Esophagus muscularis mucosa (tissue), 4 donors: ENCODE measurements around the gene CUX1. TPM values are rescaled to one million over a fixed set of nuclear protein-coding genes. Genes with fewer than 3 reads are reported as not detected.

ENCODE experiments used
- DNase-seq: peaks from one replicate; pipeline ENCODE4 v3.0.0-alpha.2; 2017; ENCODE audit errors: extremely low spot score
- H3K27ac ChIP-seq, 4 donors: fragments of 200-600 bp; sonication (generic); replicated peaks in 1 of 4; 1 replicate in 3 of 4; 2 replicates in 1 of 4; pipeline ENCODE4 v1.5.1; 2016 to 2019; ENCODE audit warnings: mild to moderate bottlenecking in 1 of 4
- H3K27me3 ChIP-seq, 4 donors: fragments of 200-600 bp; sonication (generic); one replicate each; pipeline versions ENCODE4 v1.5.1 to v1.6.0; 2016 to 2019
- H3K36me3 ChIP-seq, 4 donors: fragments of 200-600 bp; sonication (generic); one replicate each; pipeline ENCODE4 v1.5.1; 2016 to 2019
- H3K4me1 ChIP-seq, 4 donors: fragments of 200-600 bp; sonication (generic); one replicate each; pipeline ENCODE4 v1.5.1; 2016 to 2019
- H3K4me3 ChIP-seq, 4 donors: fragments of 200-600 bp; sonication (generic); 1 replicate in 2 of 4; 2 replicates in 2 of 4; pipeline ENCODE4 v1.5.1; 2016 to 2019; ENCODE audit warnings: mild to moderate bottlenecking in 4 of 4, moderate library complexity in 1 of 4
- H3K9me3 ChIP-seq, 4 donors: fragments of 200-600 bp; sonication (generic); 1 replicate in 3 of 4; 2 replicates in 1 of 4; pipeline ENCODE4 v1.5.1; 2016 to 2019
- CTCF ChIP-seq, 3 experiments: fragments of 200-600 bp in 2 of 3; fragments of 450-650 bp in 1 of 3; sonication (generic) in 2 of 3; IDR thresholded peaks; one replicate each; pipeline ENCODE4 v1.5.1; 2017 to 2019; ENCODE audit warnings: antibody characterized with exemption in 3 of 3, mild to moderate bottlenecking in 2 of 3, moderate library complexity in 1 of 3
- EP300 ChIP-seq: sonication (generic); formaldehyde crosslinking; IDR thresholded peaks from one replicate; pipeline ENCODE4 v1.6.1; 2017; ENCODE audit warnings: antibody characterized with exemption
- POLR2A ChIP-seq: fragments of 450-650 bp; IDR thresholded peaks from one replicate; pipeline ENCODE4 v1.6.1; 2017; ENCODE audit warnings: antibody characterized with exemption, moderate library complexity, mild to moderate bottlenecking, low read depth
- POLR2AphosphoS5 ChIP-seq, 2 donors: sonication (generic); formaldehyde crosslinking; IDR thresholded peaks; one replicate each; pipeline ENCODE4 v1.6.1; 2017; ENCODE audit warnings: antibody characterized with exemption in 2 of 2
- WGBS: methylation state at CpG from one replicate; pipeline ENCODE4 v1.1.5; 2018; 5-methylcytosine and 5-hydroxymethylcytosine counted together
- intact Hi-C: fragments of 100-400 bp; cut with DNase I; formaldehyde crosslinking; loops from one replicate; pipeline ENCODE4 v1.15.1; 2023
- total RNA-seq, 4 donors: library from RNA; depleted of rRNA; stranded (reverse); fragments of >200 nt; gene quantifications; one replicate each; pipeline versions ENCODE4 v1.1.0 to v1.2.1, GENCODE V29; 2016

Gene CUX1
- total RNA-seq, 4 donors from 2014 or later, result 61.5 to 136 (median 92.3) TPM

DNA sequence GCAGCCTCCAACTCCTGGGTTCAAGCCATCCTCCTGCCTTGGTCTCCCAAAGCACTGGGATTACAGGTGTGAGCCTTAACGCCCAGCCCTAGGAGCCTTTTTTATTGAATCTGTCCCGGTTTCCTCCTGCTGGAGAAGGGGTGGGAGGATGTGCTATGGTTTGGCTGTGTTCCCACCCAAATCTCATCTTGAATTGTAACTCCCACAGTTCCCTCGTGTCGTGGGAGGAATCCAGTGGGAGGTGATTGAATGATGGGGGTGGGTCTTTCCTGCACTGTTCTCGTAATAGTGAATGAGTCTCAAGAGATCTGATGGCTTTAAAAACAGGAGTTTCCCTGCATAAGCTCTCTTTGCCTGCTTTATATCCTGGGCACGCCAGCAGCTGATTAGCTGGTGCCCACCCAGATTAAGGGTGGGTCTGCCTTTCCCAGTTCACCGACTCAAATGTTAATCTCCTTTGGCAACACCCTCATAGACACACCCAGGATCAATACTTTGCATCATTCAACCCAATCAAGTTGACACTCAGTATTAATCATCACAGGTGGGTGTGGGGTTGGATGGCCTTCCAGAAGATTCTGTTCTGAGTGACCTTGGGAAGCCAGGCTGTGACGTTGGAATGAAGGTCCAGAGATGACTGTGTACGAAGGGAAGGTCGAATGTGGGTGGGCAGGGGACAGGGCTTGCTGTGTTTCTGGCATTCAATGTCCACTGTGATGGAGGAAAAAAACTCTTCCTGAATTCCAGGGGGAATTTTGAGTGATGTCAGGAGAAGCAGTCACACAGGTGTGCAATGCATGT lies 33.8 kb upstream of the CUX1 start:
- WGBS, result 52% methylated on average over 10 of the region's 10 CpGs
- H3K4me3 ChIP-seq, result no peak overlapping the region
- no peak for DNase-seq
- no peak overlapping the region for H3K27ac ChIP-seq
- peaks cover 0 to 8% (median 0%) of the 10 kb centered on the region in 4 donors for H3K4me1 ChIP-seq
- peaks cover 0 to 10% (median 0%) of the 10 kb centered on the region in 4 donors for H3K27me3 ChIP-seq
- TF ChIP-seq CTCF (IDR thresholded peaks at IDR 0.05) (no peak), EP300 (no peak), POLR2AphosphoS5 (IDR thresholded peaks at IDR 0.05) (no peak)
- no peaks in the 10 kb centered on the region for H3K36me3 ChIP-seq
- no peaks in the 10 kb centered on the region for H3K9me3 ChIP-seq
- intact Hi-C loops, result no loop called here

GRCh38 chr7:101784292-101785127 lies 32.9 kb upstream of the CUX1 start:
- DNase-seq, result no peak
- Histone ChIP-seq H3K27ac (no peak overlapping the region), H3K9me3 (no peaks in the 10 kb centered on the region), H3K4me1 (peaks cover 0 to 8% (median 0%) of the 10 kb centered on the region in 4 donors), H3K36me3 (no peaks in the 10 kb centered on the region), H3K4me3 (no peak overlapping the region), H3K27me3 (peaks cover 0 to 10% (median 0%) of the 10 kb centered on the region in 4 donors)
- TF ChIP-seq POLR2A (no peak), CTCF (IDR thresholded peaks at IDR 0.05) (no peak), EP300 (no peak), POLR2AphosphoS5 (IDR thresholded peaks at IDR 0.05) (no peak)
- WGBS, result 56% methylated on average over 21 of the region's 21 CpGs
- intact Hi-C loops, result no loop called here

- intact Hi-C loops, result no loop called here
- TF ChIP-seq POLR2A (no peak), POLR2AphosphoS5 (IDR thresholded peaks at IDR 0.05) (no peak), EP300 (no peak), CTCF (IDR thresholded peaks at IDR 0.05) (no peak)
- DNase-seq, result no peak
- peaks cover 0 to 8% (median 0%) of the 10 kb centered on the region in 4 donors for H3K4me1 ChIP-seq
- no peak overlapping the region for H3K27ac ChIP-seq
- H3K9me3 ChIP-seq, result no peaks in the 10 kb centered on the region
- H3K27me3 ChIP-seq, result no peaks in the 10 kb centered on the region
- H3K36me3 ChIP-seq, result no peaks in the 10 kb centered on the region
- WGBS, result 100% methylated on average over 1 of the region's 1 CpG
- no peak overlapping the region for H3K4me3 ChIP-seq
These were observed 29.6 kb upstream of the CUX1 start for GRCh38 chr7:101787864-101788263.

- Histone ChIP-seq H3K4me3 (no peak overlapping the region), H3K27ac (no peak overlapping the region), H3K36me3 (no peaks in the 10 kb centered on the region), H3K9me3 (no peaks in the 10 kb centered on the region), H3K4me1 (peaks cover 0 to 8% (median 0%) of the 10 kb centered on the region in 4 donors), H3K27me3 (no peaks in the 10 kb centered on the region)
- 100% methylated on average over 1 of the region's 1 CpG for WGBS
- intact Hi-C loops, result no loop called here
- TF ChIP-seq POLR2AphosphoS5 (IDR thresholded peaks at IDR 0.05), result no peak
- no peak for TF ChIP-seq CTCF (IDR thresholded peaks at IDR 0.05)
- no peak for TF ChIP-seq POLR2A
- DNase-seq, result no peak
These were observed 28.9 kb upstream of the CUX1 start for GRCh38 chr7:101788517-101788916.
